Measurements from ENCODE around the gene OR5K3.
"Not testable (repeated sequence)": the region's sequence is repeated elsewhere in the genome, so short reads cannot be mapped to it uniquely, and the experiment has no call there.

Gene OR5K3, protein sequence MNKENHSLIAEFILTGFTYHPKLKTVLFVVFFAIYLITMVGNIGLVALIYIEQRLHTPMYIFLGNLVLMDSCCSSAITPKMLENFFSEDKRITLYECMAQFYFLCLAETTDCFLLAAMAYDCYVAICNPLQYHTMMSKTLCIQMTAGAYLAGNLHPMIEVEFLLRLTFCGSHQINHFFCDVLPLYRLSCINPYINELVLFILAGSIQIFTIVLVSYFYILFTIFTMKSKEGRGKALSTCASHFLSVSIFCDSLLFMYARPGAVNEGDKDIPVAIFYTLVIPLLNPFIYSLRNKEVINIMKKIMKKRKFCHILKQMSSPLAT

DNA sequence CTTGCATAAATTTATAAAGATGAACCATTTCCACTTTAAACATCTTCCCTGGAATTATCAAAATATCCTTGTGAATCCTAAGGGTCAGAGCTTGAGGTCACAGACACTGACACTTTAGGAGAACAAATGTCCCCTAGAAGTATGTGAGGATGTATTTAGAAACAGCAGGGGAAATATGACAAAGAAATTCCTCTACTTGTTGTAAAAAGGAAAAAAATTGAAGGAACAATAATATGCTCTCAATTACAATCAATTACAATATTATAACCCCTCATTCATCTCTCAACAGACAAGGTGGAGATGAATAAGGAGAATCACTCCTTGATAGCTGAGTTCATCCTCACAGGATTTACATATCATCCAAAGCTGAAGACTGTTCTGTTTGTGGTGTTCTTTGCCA, at the start of gene OR5K3:
OR5K3 (plus strand) TSS at position 301 of the 400 bp plus-strand sequence; CDS start at position 301, 0 bp downstream.
- DNase-seq (ENCODE audit: low spot score) = no peak

DNA sequence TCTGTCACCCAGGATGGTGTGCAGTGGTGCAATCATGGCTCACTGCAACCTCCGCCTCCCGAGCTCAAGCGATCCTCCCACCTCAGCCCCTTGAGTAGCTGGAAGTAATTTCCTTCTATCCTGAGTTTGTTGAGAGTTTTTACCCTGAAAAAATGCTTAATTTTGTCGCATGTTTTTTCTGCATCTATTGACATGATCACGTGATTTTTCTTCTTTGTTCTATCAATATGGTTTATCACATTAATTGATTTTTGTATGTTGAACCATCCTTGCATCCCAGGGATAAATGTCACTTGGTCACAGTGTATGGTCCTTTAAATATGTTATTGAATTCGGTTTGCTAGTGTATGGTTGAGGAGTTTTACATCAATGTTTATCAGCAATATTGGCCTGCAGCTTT, 48.7 kb upstream of the OR5K3 start:
- DNase-seq (ENCODE audit: low spot score) = no peak

DNA sequence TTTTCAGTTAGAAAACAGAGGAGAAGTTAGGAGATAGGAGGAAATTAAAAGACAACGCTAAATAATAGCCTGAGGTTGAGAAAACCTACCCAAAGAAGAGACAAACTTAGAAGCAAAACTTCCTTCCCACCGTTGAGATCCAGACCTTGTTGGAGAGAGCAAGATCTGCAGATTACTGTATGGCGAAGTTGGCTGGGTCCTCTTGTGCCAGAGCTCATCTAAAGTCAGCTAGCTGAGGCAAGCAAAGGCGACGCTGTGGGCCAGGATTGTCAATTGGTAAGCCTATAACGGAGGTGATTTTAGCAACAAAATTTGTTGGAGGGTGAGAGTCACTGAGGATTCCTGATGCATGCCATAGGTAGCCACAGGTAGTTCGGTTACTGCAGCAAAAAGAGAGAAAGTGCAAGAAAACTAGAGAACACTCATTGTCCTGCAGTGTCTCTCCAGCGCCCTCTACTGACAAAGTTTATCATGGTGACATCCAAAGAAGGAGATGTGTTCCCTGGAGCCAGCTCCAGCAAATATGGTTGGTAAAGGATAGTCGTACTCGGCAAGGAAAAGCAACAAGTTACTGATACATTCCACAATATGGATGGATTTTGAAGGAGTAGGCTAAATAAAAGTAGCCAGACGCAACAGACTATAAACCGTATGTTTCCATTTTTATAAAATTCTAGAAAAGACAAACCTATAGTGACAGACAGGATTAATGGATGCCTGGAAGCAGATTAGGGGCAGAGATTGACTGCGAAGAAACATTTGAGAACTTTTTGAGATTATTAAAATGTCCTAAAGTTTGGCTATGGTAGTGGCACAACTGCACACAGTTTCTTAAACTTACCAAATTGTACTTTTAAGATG, 46.6 kb upstream of the OR5K3 start:
- peak; percentile 2 for DNase-seq (ENCODE audit: low spot score)

DNA sequence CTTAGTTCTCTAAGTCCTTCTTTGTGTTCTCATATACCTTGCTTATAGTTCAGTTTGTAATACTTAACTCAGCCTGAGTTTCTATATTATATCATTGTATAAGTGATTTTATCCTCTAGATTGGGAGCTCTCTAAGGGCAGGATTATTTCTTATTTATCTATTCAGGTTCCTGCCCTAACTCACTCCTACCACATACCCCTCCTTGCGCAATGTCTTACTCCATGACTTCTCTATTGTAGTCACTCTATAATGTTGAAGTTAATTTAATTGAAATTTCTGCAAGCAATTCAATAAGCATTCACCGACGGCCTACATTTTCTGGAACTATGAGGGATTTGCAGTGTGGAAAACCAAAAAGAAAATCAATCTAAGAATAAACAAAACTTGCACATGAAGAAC, 40.4 kb upstream of the OR5K3 start:
- DNase-seq (ENCODE audit: low spot score) = no peak

DNA sequence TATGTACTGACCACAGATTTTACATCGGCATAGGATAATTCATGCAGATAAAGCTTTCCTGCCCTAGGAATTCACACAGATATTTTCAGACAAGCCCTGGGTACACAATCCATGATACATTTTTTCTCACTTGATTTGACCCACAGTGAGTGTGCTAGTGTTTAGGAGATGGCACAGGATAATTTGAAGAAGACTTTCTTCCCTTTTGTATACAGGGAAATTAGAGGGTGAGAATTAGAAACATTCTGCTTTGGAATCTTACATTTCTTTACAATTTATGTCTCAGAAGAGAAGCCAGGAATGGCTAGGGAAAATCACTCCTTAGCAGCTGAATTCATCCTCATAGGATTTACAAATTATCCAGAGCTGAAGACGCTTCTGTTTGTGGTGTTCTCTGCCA, 36.9 kb upstream of the OR5K3 start, which contains the start of gene OR5K4:
OR5K4 (plus strand) TSS at position 301 of the 400 bp plus-strand sequence; CDS start at position 301, 0 bp downstream.
- no peak for DNase-seq (ENCODE audit: low spot score)

DNA sequence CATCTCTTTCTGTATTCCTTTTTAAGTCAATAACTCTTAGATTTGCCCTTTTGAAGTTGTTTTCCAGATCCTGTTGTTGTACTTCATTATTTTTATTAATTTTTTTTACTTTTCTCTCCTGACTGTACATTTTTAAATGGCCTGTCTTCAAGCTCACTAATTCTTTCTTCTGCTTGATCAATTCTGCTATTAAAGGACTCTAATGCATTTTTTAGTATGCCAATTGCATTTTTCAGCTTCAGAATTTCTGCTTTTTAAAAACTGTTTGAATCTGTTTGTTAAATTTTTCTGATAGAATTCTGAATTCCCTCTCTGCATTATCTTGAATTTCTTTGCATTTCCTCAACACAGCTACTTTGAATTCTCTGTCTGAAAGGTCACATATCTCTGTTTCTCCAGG, 31.2 kb upstream of the OR5K3 start:
- no peak for DNase-seq (ENCODE audit: low spot score)

DNA sequence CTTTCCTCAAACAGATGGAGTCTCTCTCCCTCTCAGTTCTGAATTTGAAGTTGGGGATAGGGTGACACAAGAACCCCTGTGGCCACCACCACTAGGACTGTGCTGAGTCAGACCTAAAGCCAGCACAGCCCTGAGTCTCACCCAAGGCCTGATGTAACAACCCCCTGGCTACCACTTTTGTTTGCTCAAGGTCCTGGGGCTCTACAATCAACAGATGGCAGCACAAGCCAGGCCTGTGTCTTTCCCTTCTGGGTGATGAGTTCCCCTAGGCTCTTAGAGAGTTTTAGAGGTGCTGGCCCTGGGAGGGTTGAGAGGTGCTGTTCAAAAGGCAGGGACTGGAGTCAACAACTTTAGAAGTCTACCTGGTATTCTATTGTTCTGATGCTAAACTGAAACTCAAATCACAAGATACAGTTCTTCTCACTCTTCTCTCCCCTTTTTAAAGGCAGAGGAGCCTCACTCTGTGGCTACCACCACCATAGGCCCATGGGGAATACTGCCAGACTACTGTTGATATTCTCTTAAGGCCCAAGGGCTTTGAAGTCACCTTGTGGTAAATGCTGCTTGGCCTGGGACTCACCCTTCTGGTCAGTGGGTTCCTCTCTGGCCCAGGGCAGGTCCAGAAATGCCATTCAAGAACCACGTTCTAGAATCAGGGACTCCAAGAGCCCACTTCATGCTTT, 30.3 kb upstream of the OR5K3 start:
- no peak for DNase-seq (ENCODE audit: low spot score)

DNA sequence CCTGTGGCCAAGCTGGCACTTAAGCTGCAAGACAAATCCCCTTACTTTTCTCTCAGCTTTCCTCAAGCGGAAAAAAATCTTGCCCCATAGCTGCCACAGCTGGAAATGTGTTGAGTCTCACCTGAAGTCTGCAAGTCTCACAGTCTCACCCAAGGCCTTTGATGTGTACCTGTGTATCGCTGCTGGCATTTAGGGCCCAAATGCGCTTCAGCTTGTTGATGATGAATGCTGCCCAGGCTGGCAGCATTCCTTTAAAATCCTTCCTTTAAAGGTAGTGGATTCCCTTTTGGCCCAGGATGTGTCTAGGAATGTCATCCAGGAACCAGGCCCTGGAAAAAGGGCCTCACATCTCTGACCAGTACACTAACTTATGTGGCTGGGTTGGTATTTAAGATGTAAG, 29.8 kb upstream of the OR5K3 start:
- no peak for DNase-seq (ENCODE audit: low spot score)

DNA sequence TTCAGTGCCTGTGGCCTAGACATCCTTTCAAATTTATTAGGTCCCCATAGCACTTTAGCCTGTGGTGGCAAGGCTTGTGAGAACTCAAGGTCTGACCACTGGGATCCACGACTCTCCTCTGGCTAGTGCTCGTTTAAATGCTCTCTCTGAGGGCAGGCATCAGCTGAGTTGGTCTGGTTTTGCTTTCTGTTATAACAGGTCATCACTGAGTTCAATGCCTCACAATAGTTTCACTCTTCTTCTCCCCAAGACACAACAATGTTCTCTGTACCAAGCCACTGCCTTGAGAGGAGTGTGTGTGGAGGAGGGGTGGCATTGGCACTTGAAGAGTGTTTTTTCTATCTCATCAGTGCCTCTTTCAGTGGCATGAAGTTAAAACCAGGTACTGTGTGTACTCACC, 29.2 kb upstream of the OR5K3 start:
- no peak for DNase-seq (ENCODE audit: low spot score)

DNA sequence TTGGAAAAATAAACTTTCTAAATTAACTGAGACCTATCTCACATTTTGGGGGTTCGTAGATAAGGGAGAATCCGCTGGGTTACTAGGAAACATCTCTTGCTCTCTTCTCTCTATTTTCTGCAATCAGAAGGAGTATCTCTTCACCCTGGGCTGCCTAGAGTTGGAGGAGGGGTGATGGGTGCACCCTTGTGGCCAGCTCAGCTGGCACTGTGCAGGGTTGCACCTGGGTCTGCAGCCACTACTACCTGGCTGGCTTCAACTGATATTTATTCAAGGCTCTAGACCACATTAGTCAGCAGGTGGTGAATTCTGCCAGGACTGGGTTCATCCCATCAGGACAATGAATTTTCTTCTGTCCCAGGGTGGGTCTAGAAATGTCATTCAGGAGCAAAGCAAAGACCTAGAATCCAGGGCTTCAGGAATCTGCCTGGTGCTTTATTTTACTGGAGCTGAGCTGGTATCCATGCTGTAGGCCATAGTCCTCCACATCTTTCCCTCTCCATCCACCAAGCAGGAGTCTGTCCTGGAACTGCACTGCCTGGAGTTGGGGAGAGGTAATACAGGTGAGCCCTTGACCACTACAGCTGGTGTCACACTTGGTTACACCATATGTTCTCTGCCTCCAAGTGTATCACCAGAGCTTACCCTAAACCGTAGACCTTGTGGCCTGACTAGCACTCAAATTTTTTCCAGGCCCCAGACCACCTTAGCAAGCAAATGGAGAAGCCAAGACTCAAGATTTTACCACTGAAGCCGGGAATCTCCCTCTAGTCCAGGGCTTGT, 22.8 kb upstream of the OR5K3 start:
- no peak for DNase-seq (ENCODE audit: low spot score)

DNA sequence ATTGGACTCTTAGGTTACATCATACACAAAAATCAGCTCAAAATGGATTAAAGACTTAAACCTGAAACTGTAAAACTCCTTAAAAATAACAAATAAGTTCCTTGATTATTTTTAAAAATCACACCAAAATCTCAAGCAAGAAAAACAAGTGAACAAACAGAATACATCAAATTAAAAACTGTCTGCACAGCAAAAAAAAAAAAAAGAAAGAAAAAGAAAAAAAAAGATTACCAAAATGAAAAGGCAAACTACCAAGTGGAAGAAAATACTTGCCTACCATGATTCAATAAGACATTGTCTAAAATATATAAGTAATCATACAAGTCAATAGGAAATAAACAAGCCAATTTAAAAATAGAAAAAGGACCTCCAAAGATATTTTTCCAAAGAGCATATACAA, 19.3 kb upstream of the OR5K3 start:
- DNase-seq (ENCODE audit: low spot score) = no peak

DNA sequence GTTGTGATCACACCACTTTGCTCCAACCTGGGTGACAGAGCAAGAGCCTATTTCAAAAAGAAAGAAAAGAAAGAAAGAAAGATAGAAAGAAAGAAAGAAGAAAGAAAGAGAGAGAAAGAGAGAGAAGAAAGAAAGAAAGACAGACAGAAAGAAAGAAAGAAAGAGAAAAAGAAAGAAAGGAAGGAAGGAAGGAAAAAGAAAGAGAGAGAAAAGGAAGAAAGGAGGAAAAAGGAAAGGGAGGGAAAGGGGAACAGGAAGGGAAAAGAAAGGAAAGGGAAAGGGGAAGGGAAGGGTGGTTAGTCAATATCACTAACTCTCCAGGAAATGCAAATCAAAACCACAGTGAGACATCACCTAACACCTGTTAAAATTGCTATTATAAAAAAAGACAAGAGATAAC, 18.6 kb upstream of the OR5K3 start:
- no peak for DNase-seq (ENCODE audit: low spot score)

DNA sequence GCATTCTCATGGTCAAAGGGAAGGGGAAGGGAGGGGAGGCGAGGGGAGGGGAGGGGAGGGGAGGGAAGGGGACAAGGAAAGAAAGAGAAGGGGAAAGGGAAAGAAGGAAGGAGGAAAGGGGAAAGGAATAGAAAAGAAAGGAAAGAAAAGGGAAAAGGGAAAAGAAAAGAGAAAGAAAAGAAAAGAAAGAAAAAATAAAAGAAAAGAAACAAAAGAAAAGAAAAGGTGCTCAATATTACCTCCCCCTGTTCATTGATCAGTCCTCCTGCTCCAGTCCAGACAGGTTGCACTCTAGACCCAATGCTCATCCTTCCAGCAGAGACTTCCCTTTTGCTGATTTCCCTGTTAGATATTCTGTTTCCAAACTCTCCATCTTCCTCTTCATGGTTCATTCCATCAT, 18.0 kb upstream of the OR5K3 start:
- DNase-seq (ENCODE audit: low spot score) = no peak

DNA sequence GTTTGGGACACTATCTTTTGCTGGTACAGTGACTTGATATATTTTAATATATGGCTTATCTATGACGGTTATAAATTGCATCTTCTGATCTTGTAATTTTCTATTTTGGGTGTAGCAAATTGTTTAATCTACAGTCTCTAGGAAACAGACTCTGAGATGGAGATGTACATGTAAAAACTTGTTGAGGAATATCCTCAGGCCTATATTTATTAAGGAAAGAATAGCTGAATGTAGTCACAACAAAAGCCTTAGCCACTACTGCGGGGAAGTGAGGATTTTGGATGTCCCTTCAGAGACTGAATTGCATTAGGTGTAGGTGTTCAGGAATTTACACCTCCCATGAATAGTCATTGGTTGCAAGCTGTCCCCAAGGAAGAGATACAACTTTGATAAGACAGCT, 13.8 kb upstream of the OR5K3 start:
- DNase-seq (ENCODE audit: low spot score) = no peak

DNA sequence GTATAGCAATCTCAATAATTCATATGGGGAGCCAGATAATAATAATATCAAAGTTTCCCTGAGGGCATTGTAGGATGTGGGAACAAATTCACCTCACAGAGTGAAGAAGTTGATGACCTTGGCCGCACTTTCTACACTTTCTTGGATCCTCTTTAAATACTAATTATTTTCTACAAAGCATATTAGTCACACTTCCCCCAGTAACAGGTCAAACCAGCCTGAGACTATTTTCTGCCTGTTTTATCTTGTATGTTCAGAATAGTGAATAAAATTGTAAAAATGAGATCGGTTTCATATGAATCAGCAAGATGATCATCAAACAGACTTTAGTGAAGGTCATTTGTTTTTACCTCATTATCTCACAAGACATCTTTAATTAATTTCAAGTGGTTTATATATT, 2.3 kb upstream of the OR5K3 start:
- DNase-seq (ENCODE audit: low spot score) = no peak

DNA sequence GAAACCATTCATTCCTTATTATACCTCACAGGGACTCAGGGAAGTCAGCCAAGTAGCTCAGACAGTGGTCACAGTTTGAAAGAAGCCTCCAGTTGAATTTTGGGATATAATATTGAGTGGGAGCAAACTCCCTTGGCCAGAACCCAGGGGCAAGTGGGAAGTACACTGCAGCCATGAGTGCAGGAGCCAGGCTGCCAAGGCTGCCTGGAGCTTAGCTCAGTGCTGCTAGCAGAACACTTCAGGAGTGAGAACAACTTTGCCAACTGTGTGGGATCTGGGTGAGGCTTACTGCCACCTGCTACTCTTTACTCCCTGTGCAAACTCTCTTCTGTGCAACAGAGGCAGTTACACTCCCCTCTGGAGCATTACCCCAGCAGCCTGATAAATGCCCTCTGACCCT, 4.6 kb downstream of the OR5K3 start:
- no peak for DNase-seq (ENCODE audit: low spot score)

DNA sequence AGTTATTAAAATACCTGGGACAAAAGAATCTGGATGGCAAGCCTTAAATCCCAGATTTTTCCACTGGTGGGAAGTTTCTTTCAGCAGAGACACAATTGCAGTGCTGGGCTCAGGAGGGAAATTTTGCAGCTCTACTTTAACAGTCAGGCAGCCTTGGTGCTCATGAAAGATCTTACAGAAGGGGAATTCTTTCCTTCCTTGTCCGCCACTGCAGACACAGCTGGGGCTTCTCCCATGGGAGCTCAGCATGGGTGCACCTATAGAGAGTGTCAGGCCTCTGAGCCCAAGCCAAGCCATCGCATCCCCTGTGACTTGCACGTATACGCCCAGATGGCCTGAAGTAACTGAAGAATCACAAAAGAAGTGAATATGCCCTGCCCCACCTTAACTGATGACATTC, 6.0 kb downstream of the OR5K3 start:
- DNase-seq (ENCODE audit: low spot score) = not testable (repeated sequence)

DNA sequence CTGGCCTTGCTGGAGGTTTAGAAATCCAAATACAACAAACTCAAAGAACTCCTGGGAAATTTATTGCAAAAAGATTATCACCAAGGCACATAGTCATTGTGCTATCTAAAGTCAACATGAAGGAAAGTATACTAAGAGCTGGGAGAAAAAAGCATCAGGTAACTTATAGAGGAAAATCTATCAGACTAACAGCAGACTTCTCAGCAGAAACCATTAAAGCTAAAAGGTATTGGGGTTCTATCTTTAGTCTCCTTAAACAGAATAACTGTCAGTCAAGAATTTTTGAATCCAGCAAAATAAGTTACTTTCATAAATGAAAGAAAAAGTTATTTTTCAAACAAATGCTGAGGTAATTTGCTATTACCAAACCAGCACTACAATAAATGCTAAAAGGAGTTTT, 8.0 kb downstream of the OR5K3 start:
- no peak for DNase-seq (ENCODE audit: low spot score)

DNA sequence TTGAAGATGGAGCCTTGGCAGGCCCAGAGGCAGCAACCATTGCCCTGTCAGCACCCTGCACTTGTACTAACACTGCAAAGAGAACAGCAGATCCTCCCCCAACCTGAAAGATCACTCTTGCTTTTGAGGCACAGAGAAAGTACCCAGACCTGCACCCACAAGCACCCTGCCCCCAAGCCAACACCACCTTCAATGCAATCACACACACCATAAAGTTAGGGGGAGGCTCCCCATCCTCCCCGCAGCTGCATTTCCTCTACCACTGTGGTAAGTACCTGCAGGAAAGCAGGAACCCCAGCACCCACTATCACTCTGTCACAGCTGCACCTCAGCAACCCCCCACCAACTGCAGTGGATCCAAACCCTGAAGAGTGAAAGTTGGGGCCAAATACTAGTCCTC, 12.0 kb downstream of the OR5K3 start:
- DNase-seq (ENCODE audit: low spot score) = no peak

DNA sequence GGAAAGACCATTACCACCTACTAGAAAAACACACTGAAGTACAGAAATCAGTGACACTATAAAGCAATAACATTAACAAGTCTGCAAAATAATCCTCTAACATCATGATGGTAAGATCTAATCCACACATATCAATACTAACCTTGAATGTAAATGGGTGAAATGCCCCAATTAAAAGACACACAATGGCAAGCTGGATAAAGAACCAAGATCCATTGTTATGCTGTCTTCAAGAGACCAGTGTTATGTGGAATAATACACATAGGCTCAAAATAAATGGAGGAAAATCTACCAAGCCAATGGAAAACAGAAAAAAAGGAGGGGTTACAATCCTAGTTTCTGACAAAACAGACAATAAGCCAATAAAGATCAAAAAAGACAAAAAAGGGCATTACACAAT, 13.5 kb downstream of the OR5K3 start:
- DNase-seq (ENCODE audit: low spot score) = no peak

DNA sequence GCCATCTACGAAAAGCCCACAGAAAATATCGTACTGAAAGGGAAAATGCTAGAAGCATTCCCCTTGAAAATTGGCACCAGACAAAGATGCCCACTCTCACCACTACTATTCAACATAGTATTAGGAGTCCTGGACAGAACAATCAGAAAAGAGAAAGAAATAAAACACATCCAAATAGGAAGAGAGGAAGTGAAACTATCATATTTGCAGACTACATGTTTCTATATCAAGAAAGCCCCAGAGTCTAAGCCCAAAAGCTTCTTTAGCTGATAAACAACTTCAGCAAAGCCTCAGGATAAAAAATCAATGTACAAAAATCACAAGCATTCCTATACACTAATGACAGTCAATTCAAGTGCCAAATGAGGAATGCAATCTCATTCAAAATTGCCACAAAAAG, 15.6 kb downstream of the OR5K3 start:
- DNase-seq (ENCODE audit: low spot score) = no peak

DNA sequence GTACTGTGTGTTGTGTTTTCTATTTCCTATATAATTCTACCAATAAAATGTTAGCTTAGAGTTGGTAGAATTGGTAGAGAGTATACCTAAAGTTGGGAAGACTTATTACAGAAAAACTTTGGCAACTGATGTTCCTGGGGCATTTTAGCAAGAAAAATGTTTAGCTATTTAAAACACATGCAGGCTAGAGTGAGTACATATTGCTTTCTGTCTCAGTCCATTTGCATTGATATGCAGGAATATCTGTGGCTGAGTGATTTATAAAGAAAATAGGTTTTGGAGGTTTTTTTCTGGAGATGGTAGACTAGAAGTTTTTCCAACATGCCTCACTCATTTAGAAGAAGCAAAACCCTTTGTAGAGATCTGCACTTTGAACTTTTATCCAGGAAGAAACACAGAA, 42.1 kb downstream of the OR5K3 start:
- no peak for DNase-seq (ENCODE audit: low spot score)

Measured in LoVo (cell line).